ENCODE data around the gene IL18BP. TPM values are rescaled to one million over a fixed set of nuclear protein-coding genes. Genes with fewer than 3 reads are reported as not detected.
A peak's percentile ranks its signal among the peaks of the same experiment; 100 is the strongest.

IL18BP gene
- total RNA-seq = 10 to 100 TPM in 1 of 2 experiments, 1 to 10 TPM in 1; 7.0 to 11.2 TPM

GRCh38 chr11:71998649-71999310, at the start of gene IL18BP:
Gene IL18BP, plus strand, starts transcription at chr11:71998909. Its CDS starts 1,076 bp downstream, at chr11:71999985.
- CTCF ChIA-PET = interaction anchor here (1.1 to 2.8 kb wide), 7 partner anchors 9 to 145 kb away, joined by 3 to 11 read pairs (median 4); no protein-coding TSS in a partner anchor
- Mint-ChIP-seq H3K27me3 (no peaks in the 10 kb centered on the region), H3K4me1 (peaks cover 19% of the 10 kb centered on the region), H3K4me3 (peak within 1 kb of the TSS; percentile 69), H3K36me3 (peaks cover 3% of the 10 kb centered on the region), H3K9me3 (ENCODE audit: low read depth) (no peaks in the 10 kb centered on the region), H3K27ac (peak within 1 kb of the TSS; percentile 93)
- peak; percentile 72 for DNase-seq
- peak; percentile 83 for ATAC-seq

DNA sequence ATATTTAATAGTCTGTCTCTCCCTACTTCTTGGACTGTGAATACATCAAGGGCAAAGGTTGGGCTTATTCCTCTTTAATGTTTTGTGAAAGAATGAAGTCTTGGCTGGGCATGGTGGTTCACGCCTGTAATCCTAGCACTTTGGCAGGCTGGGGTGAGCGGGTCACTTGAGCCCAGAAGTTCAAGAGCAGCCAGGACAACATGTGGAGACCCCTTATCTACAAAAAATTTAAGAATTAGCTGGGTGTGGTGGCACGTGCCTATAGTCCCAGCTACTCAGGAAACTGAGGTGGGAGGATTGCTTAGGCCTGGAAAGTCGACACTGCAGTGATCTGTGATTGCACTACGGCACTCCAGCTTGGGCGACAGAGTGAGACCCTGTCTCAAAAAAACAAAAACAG, 49.7 kb upstream of the IL18BP start:
- CTCF ChIA-PET = interaction anchor here (1.2 kb wide), 1 partner anchor 10 kb away, joined by 3 read pairs; no protein-coding TSS in a partner anchor
- Mint-ChIP-seq H3K4me1 (peaks cover 10% of the 10 kb centered on the region), H3K27ac (no peak overlapping the region), H3K4me3 (no peak overlapping the region), H3K9me3 (ENCODE audit: low read depth) (no peaks in the 10 kb centered on the region), H3K36me3 (peaks cover 7% of the 10 kb centered on the region), H3K27me3 (no peaks in the 10 kb centered on the region)
- DNase-seq (no peak), ATAC-seq (no peak)

DNA sequence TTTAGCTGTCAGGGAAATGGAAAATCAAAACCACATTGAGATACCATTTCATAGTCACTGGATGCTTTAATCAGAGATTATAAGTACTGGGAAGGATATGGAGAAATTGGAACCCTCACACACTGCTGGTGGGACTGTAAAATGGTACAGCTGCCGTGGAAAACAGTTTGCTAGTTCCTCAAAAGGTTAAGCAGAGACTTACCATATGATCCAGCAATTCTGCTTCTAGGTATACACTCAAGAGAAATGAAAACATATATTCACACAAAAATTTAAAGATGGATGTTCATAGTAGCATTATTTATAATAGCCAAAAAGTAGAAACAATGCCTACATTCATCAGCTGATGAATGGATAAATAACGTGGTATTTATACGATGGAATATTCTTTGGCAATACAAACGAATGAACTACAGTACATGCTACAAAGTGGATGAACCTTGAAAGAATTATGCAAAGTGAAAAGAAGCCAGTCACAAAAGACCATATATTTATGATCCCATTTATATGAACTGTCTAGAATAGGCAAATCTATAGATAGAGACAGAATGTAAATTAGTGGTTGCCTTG, 46.9 kb upstream of the IL18BP start:
- DNase-seq (no peak), ATAC-seq (no peak)
- Mint-ChIP-seq H3K4me1 (peaks cover 8% of the 10 kb centered on the region), H3K27ac (no peak overlapping the region), H3K36me3 (peaks cover 5% of the 10 kb centered on the region), H3K27me3 (no peaks in the 10 kb centered on the region), H3K9me3 (ENCODE audit: low read depth) (no peaks in the 10 kb centered on the region), H3K4me3 (no peak overlapping the region)
- CTCF ChIA-PET = interaction anchor here (1.9 kb wide), 1 partner anchor 16 kb away, joined by 4 read pairs; no protein-coding TSS in a partner anchor

- Mint-ChIP-seq H3K36me3 (peaks cover 6% of the 10 kb centered on the region), H3K9me3 (ENCODE audit: low read depth) (no peaks in the 10 kb centered on the region), H3K27me3 (no peaks in the 10 kb centered on the region), H3K4me1 (no peaks in the 10 kb centered on the region), H3K27ac (no peak overlapping the region), H3K4me3 (no peak overlapping the region)
- no peak for ATAC-seq
- no peak for DNase-seq
- CTCF ChIA-PET = interaction anchor here (1.4 to 2.2 kb wide), 2 partner anchors 21 to 69 kb away, joined by 5 to 9 read pairs; no protein-coding TSS in a partner anchor
Measured at GRCh38 chr11:71955898-71956456, 42.7 kb upstream of the IL18BP start.

GRCh38 chr11:71962428-71963038, 36.2 kb upstream of the IL18BP start:
- ATAC-seq (peak; percentile 81), DNase-seq (no peak)
- peak overlapping the region; percentile 56 for H3K27ac Mint-ChIP-seq
- no peak overlapping the region for H3K4me3 Mint-ChIP-seq
- CTCF ChIA-PET = no interaction called here
- peaks cover 21% of the 10 kb centered on the region for H3K36me3 Mint-ChIP-seq
- H3K4me1 Mint-ChIP-seq = peaks cover 13% of the 10 kb centered on the region
- H3K9me3 Mint-ChIP-seq (ENCODE audit: low read depth) = no peaks in the 10 kb centered on the region
- no peaks in the 10 kb centered on the region for H3K27me3 Mint-ChIP-seq

GRCh38 chr11:71963468-71963867, 35.2 kb upstream of the IL18BP start:
- no peak for ATAC-seq
- H3K4me1 Mint-ChIP-seq = peaks cover 13% of the 10 kb centered on the region
- no peak overlapping the region for H3K4me3 Mint-ChIP-seq
- CTCF ChIA-PET = no interaction called here
- no peaks in the 10 kb centered on the region for H3K9me3 Mint-ChIP-seq (ENCODE audit: low read depth)
- DNase-seq = no peak
- H3K27ac Mint-ChIP-seq = no peak overlapping the region
- peaks cover 24% of the 10 kb centered on the region for H3K36me3 Mint-ChIP-seq
- H3K27me3 Mint-ChIP-seq = no peaks in the 10 kb centered on the region

DNA sequence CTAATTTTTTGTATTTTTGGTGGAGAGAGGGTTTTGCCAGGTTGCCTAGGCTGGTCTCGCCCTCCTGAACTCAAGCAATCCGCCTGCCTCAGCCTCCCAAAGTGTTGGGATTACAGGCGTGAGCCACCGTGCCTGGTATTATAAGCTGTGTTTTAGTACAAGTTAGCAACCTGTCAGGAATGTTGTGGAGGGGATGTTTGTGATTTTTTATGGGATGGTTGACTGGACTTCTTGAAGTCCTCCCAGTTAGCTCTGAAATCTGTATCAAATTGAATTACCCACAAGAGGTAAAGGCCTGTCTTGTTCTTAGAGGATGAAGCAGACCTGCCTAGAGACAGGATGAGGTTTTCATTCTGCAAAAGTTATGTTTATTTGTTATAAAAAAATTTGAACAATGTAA, 34.1 kb upstream of the IL18BP start:
- no peaks in the 10 kb centered on the region for H3K27me3 Mint-ChIP-seq
- H3K36me3 Mint-ChIP-seq = peaks cover 24% of the 10 kb centered on the region
- no peak overlapping the region for H3K4me3 Mint-ChIP-seq
- H3K27ac Mint-ChIP-seq = no peak overlapping the region
- H3K4me1 Mint-ChIP-seq = peaks cover 13% of the 10 kb centered on the region
- no peak for ATAC-seq
- no peak for DNase-seq
- CTCF ChIA-PET = interaction anchor here (2.0 kb wide), 1 partner anchor 13 kb away, joined by 7 read pairs; no protein-coding TSS in a partner anchor
- H3K9me3 Mint-ChIP-seq (ENCODE audit: low read depth) = no peaks in the 10 kb centered on the region

- DNase-seq = no peak
- CTCF ChIA-PET = interaction anchor here (0.6 to 1.3 kb wide), 3 partner anchors 11 to 274 kb away, joined by 3 to 4 read pairs (median 3); no protein-coding TSS in a partner anchor
- Mint-ChIP-seq H3K4me3 (no peak overlapping the region), H3K9me3 (ENCODE audit: low read depth) (no peaks in the 10 kb centered on the region), H3K4me1 (peaks cover 1% of the 10 kb centered on the region), H3K27ac (no peak overlapping the region), H3K36me3 (peaks cover 10% of the 10 kb centered on the region), H3K27me3 (no peaks in the 10 kb centered on the region)
- ATAC-seq = no peak
Measured at GRCh38 chr11:71971680-71972079, 27.0 kb upstream of the IL18BP start.

DNA sequence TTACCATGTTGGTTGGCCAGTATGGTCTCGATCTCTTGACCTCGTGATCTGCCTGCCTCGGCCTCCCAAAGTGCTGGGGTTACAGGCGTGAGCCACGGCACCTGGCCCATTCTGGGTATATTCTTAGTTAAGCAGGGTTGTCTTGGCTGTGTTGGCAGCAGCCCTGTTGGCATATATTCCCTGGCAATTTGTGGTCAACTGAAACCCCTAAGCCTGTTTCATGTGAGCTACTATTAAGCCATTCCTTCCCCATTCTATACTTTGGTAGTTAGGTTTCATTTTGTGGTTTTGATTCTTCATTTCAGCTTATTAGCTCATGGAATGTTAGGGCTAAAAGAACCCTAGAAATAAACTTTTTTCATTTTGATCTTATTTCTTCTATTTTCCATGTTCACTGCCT, 22.2 kb upstream of the IL18BP start:
- Mint-ChIP-seq H3K9me3 (ENCODE audit: low read depth) (no peaks in the 10 kb centered on the region), H3K4me3 (no peak overlapping the region), H3K27me3 (no peaks in the 10 kb centered on the region), H3K27ac (no peak overlapping the region), H3K36me3 (peaks cover 4% of the 10 kb centered on the region), H3K4me1 (no peaks in the 10 kb centered on the region)
- CTCF ChIA-PET = interaction anchor here (0.8 to 3.8 kb wide), 25 partner anchors 8 to 458 kb away, joined by 3 to 31 read pairs (median 6); partner anchors contain the start of genes CLPB and IL18BP
- no peak for DNase-seq
- no peak for ATAC-seq

DNA sequence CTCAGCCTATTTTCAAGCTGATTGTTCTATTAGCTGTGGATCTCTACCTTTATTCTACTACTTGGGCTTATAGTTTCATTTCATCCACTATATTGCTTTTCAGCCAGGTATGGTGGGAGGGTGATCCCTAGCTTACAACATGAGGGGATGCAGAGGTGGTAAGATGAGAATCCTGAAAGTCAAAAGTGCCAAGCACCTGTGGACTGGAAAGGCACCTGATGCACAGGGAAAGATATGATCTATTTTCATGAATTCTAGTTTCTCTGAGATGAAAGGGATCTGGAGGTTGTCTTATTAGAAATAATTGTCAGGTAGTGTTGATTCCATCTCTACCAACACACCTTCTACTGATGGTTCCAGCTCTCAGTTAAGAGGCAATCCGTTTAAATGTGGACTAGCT, 21.6 kb upstream of the IL18BP start:
- Mint-ChIP-seq H3K9me3 (ENCODE audit: low read depth) (no peaks in the 10 kb centered on the region), H3K4me1 (no peaks in the 10 kb centered on the region), H3K27me3 (no peaks in the 10 kb centered on the region), H3K27ac (no peak overlapping the region), H3K4me3 (no peak overlapping the region), H3K36me3 (peaks cover 4% of the 10 kb centered on the region)
- CTCF ChIA-PET = interaction anchor here (0.8 to 3.8 kb wide), 34 partner anchors 9 to 470 kb away, joined by 3 to 31 read pairs (median 5); partner anchors contain the start of genes CLPB and IL18BP
- DNase-seq = no peak
- no peak for ATAC-seq

DNA sequence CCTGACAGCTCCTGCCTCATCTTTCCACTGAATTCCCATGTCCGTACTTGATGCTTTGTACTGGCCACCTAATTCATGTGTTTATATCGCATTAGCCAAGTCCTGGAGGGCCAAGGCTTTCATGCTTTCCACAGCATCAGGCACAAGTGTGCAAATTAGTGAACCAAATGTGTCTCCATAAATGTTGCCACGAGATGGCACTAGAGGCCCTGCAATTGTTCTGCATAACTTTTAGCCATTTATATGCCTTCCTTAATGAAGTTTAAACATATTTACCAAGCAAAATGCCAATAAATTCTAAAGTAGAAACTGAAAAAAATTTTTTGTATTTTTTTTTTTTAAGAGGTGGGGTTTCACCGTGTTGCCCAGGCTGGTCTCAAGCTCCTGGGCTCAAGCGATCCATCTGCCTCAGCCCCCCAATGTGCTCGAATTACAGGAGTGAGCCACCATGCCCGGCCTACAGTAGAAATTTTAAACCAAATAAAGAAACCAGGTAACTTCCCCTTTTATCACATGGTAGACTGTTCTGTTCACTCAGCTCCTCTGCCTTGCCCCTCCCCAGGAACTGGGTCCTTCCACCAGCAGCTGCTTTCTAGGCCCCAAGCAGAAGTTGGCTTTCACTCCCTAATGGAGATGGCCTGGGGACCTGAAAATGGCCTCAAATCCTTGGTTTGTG, 20.8 kb upstream of the IL18BP start:
- Mint-ChIP-seq H3K27ac (no peak overlapping the region), H3K4me1 (no peaks in the 10 kb centered on the region), H3K36me3 (peaks cover 8% of the 10 kb centered on the region), H3K27me3 (no peaks in the 10 kb centered on the region), H3K4me3 (no peak overlapping the region), H3K9me3 (ENCODE audit: low read depth) (no peaks in the 10 kb centered on the region)
- peak; percentile 68 for ATAC-seq
- DNase-seq = peak; percentile 74
- CTCF ChIA-PET = interaction anchor here (0.8 to 3.8 kb wide), 36 partner anchors 8 to 469 kb away, joined by 3 to 31 read pairs (median 6); partner anchors contain the start of genes CLPB and IL18BP

- H3K27ac Mint-ChIP-seq = no peak overlapping the region
- no peaks in the 10 kb centered on the region for H3K4me1 Mint-ChIP-seq
- no peaks in the 10 kb centered on the region for H3K27me3 Mint-ChIP-seq
- no peaks in the 10 kb centered on the region for H3K9me3 Mint-ChIP-seq (ENCODE audit: low read depth)
- ATAC-seq (no peak), DNase-seq (no peak)
- CTCF ChIA-PET = interaction anchor here (0.8 to 3.8 kb wide), 18 partner anchors 10 to 468 kb away, joined by 3 to 31 read pairs (median 10); partner anchors contain the start of gene IL18BP
- no peak overlapping the region for H3K4me3 Mint-ChIP-seq
- peaks cover 14% of the 10 kb centered on the region for H3K36me3 Mint-ChIP-seq
Measured at GRCh38 chr11:71979094-71979493, 19.6 kb upstream of the IL18BP start.

Measured in activated CD8-positive, alpha-beta memory T cell treated with anti-CD3 and anti-CD28 coated beads, Interleukin-2, amount 10 ng/mL, durations not matched to agents 7 days and 5 days (primary cell).